Inflammatory macrophage (primary cell): Measurements from ENCODE around the gene ACBD7.

Experiments used
- DNase-seq, 2 donors: peaks; one replicate each; pipeline ENCODE4 v3.0.0-alpha.2; 2020 to 2022

ACBD7 gene

DNA sequence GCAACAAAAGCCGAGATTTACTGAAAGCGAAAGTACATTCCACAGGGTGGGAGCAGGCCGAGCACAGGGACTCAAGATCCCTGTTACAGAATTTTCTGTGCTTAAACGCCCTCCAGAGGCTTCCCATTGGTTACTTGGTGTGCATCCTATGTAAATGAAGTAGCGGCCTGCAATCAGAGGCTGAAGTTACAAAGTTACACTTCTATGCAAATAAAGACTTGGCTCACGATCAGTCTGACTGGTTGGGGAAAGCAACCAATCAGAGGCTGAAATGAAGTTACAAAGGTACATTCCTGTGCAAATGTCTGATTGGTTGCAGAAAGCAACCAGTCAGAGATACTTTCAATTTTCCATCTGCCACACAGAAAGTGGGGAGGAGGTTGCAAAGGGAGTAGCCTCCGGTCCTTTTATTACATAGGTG lies 4.1 kb downstream of the ACBD7 start:
- DNase-seq, result no peak

DNA sequence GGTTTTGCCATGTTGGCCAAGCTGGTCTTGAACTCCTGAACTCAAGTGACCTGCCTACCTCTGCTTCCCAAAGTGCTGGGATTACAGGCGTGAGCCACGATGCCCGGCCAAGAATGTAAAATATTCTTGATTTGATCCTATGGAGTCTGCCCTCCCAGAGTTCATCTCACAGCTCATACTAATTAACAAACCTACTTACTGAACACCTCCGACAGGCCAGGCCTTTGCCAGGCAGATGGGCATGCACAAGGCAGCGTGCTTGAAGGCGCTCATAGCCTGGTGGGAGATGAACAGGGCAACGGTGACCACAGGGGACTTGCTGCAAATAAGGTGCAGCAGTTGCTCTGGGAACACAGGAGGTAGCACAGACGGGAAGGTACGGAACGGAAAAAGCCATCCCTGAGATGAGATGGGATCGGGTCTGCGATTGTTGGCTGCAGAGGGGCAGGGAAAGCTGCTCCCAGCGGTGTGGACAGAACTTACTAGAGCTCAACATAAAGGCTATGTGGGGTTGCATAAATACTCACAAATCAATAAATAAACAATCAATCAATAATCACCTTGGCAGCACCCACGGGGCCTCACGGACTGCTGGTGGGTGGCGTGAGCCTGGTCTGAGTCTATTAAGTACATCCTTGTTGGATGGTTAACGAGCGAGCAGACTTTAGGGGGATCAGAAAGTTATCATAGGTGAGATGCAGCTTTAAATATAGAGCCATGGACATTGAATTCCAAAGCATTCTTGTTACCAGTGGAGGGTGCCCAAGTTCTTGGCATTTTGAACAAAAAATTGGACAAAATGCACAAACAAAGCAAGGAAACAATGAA lies 4.7 kb downstream of the ACBD7 start:
- DNase-seq, result no peak

- no peak for DNase-seq
Observed at GRCh38 chr10:15075421-15075820, 13.2 kb downstream of the ACBD7 start.

DNA sequence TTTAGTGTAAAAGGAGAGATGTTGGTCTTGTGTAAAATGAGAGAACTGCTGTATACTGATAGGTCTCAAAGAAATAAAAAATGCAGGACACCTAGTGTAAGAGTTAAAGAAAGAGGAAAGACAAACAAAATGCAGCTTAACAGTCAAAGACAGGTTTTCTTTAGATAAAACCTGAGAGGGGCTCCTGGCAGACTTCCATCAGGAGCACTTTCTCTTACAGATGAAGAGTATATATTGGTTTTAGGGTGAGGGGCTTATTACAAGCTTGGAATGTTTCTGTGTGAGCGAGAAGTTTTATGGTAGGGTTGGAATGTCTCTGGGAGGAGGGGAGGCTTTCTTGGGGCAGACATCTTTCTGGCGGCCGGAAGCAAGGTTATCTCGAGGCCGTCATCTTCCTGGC lies 16.2 kb downstream of the ACBD7 start:
- DNase-seq, result no peak

GRCh38 chr10:15069230-15069629 lies 19.3 kb downstream of the ACBD7 start:
- DNase-seq, result no peak

- DNase-seq, result no peak
Observed at GRCh38 chr10:15068802-15069201, 19.8 kb downstream of the ACBD7 start.

DNA sequence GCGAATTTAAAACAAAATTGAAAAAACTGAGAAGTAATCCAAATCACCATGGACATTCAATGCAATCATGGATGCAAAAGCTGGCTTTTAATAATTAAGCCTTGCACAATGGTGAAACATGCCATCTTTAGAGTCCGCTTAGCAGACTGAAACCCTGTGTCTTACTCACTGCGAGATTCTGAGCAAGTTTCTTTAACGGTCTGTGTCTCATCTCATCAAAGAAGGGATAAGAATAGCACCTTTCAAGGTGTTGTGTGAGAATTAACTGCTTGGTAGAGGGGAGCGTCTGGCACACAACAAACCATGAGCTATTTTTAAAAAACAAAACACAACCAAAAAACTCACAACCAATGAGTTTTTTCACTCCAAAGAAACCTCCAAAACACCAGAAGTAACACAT lies 21.4 kb downstream of the ACBD7 start:
- DNase-seq, result no peak

- no peak for DNase-seq
Observed at GRCh38 chr10:15060638-15061037, 27.9 kb downstream of the ACBD7 start.

GRCh38 chr10:15059914-15060313 lies 28.7 kb downstream of the ACBD7 start:
- no peak for DNase-seq

GRCh38 chr10:15058689-15059088 lies 29.9 kb downstream of the ACBD7 start:
- DNase-seq, result no peak

GRCh38 chr10:15053061-15053460 lies 35.5 kb downstream of the ACBD7 start:
- DNase-seq, result no peak

DNA sequence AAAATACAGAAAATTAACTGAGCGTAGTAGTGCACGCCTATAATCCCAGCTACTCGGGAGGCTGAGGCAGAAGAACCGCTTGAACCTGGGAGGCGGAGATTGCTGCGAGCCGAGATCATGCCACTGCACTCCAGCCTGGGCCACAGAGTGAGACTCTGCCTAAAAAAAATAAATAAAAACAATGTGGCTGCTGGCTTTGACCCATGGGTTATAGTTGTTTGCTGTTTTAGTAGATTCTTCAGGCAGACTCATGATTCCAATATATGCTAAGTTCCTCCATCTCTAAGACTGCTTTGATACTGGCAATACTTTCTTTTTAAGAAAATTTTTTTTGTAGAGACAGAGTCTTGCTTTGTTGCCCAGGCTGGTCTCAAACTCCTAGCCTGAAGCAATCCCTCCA lies 36.5 kb downstream of the ACBD7 start:
- DNase-seq, result no peak

DNA sequence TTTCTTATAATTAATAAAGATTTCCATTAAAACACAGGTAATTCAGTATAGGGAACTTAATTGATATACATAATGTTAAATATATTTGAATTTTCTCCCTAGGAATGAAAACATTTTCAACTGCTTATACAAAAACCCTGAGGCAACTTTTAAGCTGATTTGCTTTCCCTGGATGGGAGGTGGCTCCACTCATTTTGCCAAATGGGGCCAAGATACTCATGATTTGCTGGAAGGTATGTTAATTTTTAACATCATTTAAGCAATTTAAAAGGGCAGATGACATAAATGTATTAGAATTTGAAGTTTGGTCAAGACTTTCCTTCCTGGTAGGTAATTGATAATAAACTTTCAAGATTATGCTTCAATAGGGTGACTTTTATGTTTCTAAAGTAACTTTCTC lies 39.0 kb downstream of the ACBD7 start:
- DNase-seq, result no peak

DNA sequence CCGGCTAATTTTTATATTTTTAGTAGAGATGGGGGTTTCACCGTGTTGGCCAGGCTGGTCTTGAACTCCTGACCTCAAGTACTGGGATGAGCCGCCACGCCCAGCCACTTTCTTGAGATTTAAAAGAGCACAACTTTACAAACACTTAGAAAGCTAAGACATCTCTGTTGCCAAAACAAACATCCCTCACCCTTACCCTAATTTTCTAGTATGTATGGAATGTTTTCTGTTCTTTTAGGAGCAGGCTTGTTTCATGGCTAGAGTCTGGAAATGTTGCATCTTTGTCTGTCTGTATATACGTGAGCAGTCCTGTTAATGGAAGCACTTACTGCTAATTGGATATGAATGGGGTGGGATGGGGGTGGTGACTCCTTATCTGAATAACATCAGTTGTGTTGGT lies 42.0 kb downstream of the ACBD7 start:
- DNase-seq, result no peak

GRCh38 chr10:15045380-15045779 lies 43.2 kb downstream of the ACBD7 start:
- DNase-seq, result no peak

- DNase-seq, result peak; percentile 19 to 61
Observed at GRCh38 chr10:15043674-15044073, 44.9 kb downstream of the ACBD7 start, which contains the start of gene OLAH. OLAH (plus strand) TSS chr10:15043943; CDS start chr10:15047289, 3,346 bp downstream.

GRCh38 chr10:15038416-15038815 lies 50.2 kb downstream of the ACBD7 start:
- no peak for DNase-seq

- DNase-seq, result no peak
Observed at GRCh38 chr10:15037691-15038090, 50.9 kb downstream of the ACBD7 start.

DNA sequence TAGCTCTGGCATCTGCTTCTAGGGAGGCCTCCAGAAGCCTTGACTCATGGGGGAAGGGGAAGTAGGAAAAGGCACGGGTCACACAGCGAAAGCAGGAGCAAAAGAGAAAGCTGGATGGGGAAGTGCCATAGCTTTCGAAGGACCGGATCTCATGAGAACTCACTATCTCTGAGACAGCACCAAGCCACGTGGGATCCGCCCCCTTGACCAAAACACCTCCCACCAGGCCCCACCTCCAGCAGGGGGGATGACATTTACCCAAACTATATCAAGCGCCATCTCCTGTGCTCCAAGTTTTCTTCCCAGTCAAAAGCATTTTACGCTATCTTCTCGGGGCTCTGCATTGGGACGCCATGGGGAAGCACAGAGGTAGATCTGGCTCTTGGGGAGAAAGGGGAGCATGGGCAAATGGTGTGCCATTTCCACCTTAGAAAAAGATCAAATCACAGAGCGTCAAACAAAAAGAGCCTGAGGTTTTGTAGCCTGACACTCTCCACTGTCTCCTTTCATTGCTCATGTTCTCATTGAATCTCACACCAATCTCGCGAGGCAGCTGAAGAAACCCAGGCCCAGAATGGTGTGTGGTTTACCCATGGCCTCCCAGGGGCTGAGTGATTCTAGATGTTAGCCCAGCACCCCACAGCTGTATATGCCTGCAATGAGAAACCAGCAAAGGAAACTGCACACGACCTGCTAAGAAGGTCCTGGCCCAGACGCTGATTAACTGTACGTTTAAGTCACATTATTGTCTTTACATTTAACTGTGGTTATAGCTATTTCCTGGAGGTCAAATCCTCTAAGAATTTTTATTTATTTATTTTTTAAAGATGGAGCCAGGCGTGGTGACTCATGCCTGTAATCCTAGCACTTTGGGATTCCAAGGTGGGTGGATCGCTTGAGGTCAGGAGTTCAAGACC lies 52.9 kb downstream of the ACBD7 start:
- DNase-seq, result peak; percentile 90 to 93

DNA sequence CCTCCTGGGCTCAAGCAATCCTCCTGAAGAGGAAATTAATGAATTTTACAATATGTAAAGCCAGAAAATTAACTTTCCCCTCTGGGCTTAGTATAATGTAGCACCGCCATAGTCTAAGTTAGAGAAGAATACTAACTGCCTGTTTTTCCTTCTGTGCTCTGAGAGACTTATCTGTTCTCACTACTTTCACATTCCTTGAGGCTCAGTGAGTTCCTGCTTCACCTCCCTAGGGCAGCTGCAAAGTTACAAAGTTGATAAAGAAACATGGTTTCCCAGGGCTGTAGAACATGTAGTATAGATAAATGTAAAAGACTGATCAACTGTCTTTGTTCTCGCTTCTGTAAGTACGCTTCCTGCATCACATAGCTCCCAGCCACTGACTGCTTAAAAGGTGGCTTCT lies 60.8 kb downstream of the ACBD7 start:
- no peak for DNase-seq
